GM12874 (cell line): ENCODE results near the gene EIF2B5.

Experiments used
- TF ChIP-seq, protein P1 (sequence below): IDR thresholded peaks from 2 replicates; pipeline ENCODE4 v1.5.1; 2011; ENCODE audit warnings: low read depth, mild to moderate bottlenecking, control low read depth, low read length, moderate library complexity; ENCODE audit not compliant: insufficient read depth

EIF2B5 gene

DNA sequence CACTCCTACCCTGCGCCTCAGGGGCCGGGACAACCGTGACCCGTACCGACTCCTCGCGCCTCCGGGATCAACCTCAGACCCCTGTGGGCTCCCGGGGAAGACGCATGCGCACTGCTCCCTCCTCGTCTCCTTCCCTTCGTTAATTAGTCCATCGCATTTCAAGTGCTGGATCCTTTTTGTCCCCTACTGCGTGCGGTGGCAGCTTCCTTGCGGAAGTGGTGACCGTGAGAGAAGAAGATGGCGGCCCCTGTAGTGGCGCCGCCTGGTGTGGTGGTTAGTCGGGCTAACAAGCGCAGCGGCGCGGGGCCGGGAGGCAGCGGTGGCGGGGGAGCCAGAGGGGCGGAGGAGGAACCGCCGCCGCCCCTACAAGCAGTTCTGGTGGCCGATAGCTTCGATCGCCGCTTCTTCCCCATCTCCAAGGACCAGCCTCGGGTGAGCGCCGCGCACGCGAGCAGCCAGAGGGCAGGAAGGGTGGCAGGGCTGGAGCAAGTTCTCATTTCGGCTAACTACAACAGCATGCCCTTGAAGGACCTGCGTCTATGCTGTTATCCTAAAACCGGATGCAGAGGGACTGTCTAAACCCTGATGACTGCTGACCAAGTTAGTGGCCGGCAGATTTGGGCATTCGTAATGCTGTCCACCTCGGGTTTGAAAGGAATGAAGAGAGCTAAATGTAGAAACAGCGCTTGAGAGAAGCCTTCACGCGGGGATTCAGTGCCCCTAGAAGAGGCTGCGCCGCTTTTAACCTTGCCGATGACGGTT, at the start of gene EIF2B5:
Gene EIF2B5 (plus strand): TSS at position 210 of the 762 bp plus-strand sequence. CDS start 28 bp downstream, at position 238.
- TF ChIP-seq, protein P1, sequence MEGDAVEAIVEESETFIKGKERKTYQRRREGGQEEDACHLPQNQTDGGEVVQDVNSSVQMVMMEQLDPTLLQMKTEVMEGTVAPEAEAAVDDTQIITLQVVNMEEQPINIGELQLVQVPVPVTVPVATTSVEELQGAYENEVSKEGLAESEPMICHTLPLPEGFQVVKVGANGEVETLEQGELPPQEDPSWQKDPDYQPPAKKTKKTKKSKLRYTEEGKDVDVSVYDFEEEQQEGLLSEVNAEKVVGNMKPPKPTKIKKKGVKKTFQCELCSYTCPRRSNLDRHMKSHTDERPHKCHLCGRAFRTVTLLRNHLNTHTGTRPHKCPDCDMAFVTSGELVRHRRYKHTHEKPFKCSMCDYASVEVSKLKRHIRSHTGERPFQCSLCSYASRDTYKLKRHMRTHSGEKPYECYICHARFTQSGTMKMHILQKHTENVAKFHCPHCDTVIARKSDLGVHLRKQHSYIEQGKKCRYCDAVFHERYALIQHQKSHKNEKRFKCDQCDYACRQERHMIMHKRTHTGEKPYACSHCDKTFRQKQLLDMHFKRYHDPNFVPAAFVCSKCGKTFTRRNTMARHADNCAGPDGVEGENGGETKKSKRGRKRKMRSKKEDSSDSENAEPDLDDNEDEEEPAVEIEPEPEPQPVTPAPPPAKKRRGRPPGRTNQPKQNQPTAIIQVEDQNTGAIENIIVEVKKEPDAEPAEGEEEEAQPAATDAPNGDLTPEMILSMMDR, result peak; percentile 37; the same call in 1 of the 2 replicates

DNA sequence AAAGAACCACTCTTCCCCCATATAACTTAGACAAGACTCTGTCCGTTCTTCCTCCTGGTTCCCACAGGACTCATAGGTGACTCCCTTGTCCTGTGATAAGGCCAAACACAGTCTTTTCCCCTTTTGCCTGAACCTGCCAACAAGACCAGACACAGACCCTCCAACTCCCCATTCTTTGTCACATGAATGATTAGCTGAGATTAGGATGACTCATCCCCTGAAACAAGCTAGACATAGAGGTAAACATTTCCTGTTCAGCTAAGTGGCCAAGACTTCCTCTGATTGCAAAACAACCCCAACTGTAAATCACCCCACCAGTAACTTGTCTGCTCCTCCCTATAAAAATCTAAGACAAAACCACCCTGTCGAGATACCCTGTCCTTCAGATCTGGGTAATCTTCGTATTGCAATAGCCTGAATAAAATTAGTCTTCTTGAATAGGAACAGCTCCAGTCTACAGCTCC, 49.7 kb upstream of the EIF2B5 start:
- TF ChIP-seq, protein P1, result no peak

DNA sequence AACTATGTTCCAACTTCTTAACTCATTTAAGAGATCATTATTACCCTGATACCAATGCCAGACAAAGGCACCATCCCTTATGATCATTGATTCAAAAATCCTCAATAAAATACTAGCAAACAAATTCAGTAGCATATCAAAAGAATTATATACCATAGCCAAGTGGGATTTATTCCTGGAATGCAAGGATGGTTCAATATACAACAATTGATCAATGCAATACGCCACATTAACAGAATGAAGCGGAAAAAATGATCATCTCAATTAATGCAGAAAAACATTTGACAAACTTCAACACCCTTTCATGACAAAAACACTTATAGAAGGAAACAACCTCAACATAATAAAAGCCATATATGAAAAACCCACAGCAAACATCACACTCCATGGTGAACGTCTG, 43.0 kb upstream of the EIF2B5 start:
- TF ChIP-seq, protein P1, result no peak

DNA sequence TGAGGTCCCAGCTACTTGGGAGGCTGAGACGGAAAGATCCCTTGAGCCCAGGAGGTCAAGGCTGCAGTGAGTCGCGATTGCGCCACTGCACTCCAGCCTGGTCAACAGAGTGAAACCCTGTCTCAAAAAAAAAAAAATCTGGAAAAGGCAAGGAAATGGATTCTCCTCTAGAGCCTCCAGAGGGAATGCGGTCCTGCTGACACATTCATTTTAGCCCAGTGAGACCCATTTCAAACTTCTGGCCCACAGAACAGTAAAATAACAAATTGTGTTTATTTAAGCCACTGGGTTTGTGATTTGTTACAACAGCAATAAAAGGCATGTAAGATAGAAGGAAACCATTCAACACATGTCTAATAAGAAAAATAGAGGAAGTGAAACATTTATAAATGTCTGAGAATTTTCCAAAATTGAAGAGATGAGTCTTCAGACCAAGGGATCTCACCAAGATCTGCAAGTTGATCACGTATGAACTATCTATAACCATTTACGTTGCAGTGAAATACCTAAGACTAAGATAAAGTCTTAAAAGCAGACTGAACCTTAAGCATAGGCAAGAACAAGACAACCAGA, 38.3 kb upstream of the EIF2B5 start, which contains the start of gene HTR3E:
Gene HTR3E (plus strand): TSS at position 254 of the 573 bp plus-strand sequence. CDS start 466 bp downstream, outside the sequence.
- TF ChIP-seq, protein P1, result no peak

DNA sequence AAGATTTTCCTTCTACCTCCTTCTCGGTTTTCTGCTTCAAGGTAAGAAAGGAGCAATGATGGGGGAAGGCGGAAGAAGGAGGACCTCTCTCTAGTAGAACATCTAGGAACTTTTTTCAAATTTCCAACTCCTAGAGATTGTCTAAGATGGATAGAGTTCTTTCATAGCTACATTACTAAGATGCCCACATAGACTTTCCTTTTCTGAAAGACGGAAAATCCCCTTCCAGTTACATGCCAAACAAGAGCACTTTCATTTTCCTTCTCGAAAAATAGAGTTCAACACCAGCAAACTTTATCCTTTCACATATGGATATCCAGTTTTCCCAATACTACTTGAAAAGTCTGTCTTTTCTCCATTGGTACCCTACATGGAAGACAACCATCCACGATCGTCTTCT, 37.6 kb upstream of the EIF2B5 start:
- TF ChIP-seq, protein P1, result no peak

DNA sequence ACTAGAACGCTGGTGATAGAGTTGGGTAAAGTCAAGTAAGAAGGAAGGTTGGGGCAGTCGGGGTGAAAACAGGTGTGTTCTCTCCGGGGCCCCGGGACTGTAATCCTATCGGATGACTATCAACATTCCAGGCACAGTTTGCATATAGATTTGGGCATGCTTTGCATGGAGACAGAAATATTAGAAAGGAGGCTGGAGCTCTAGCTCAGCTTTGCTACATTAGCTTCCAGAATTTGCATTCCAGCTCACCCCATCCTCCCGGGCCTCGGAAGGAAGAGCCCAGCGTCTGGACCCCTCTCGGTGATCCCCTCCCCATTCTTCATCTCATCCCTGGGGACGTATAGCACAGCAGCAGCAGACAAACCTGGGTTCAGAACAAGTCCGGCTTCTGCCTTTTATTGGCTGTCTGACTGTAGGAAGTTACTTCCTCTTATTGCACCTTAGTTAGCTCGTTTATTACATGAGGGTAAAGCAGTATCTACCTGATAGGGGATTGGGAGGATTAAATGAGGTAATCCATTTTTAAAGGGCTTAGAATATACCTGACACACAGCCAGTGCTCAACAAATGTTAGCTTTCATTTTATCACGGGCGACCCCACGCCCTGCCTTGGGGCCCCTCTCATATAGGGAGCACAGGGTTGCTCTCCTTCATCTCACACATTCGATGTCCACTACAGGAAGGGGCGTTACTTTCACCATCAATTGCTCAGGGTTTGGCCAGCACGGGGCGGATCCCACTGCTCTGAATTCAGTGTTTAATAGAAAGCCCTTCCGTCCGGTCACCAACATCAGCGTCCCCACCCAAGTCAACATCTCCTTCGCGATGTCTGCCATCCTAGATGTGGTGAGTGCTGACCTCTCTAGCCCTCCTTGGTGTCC, 35.1 kb upstream of the EIF2B5 start:
- TF ChIP-seq, protein P1, result no peak

DNA sequence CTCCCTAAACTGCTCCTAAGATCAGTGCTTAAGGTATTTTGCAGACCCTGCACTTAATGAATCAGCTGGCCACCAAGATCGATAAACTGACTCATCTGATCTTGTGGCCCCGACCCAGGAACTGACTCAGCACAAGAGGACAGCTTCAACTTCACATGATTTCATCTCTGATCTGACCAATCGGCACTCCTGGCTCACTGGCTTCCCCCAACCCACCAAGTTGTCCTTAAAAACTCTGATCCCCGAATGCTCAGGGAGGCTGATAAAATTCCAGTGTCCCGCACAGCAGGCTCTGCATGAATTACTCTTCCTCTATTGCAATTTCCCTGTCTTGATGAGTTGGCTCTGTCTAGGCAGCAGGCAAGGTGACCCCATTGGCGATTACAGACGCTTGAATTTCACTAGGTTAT, 24.8 kb upstream of the EIF2B5 start:
- TF ChIP-seq, protein P1, result no peak
